Left lung (tissue), 10 donors: ENCODE results near the gene NSA2. TPM values are rescaled to one million over a fixed set of nuclear protein-coding genes. Genes with fewer than 3 reads are reported as not detected.

Experiments
- ATAC-seq: fragments of 200-7000 bp; cut with Tn5 transposase; one replicate; pipeline ENCODE4 v1.9.1; 2020; ENCODE audit warnings: moderate library complexity
- DNase-seq, 4 donors: peaks; one replicate each; pipeline ENCODE4 v3.0.0-alpha.2; 2013 to 2020
- H3K27ac ChIP-seq, 2 donors: fragments of 200-600 bp; sonication (generic) in 1 of 2; one replicate each; pipeline versions ENCODE4 v1.5.0 to v1.8.0; 2020 to 2021
- H3K27me3 ChIP-seq, 2 donors: fragments of 200-600 bp; sonication (generic) in 1 of 2; one replicate each; pipeline versions ENCODE4 v1.5.0 to v1.8.0; 2020 to 2021
- H3K36me3 ChIP-seq, 2 donors: fragments of 200-600 bp; sonication (generic) in 1 of 2; one replicate each; pipeline versions ENCODE4 v1.5.0 to v1.8.0; 2020 to 2021
- H3K4me1 ChIP-seq, 2 donors: fragments of 200-600 bp; one replicate each; pipeline ENCODE4 v1.8.0; 2021
- H3K4me3 ChIP-seq, 2 donors: fragments of 200-600 bp; sonication (generic) in 1 of 2; one replicate each; pipeline versions ENCODE4 v1.5.0 to v1.8.0; 2020 to 2021; ENCODE audit warnings: mild to moderate bottlenecking in 1 of 2
- H3K9me3 ChIP-seq, 2 donors: fragments of 200-600 bp; sonication (generic) in 1 of 2; one replicate each; pipeline versions ENCODE4 v1.5.0 to v1.8.0; 2020 to 2021
- CTCF ChIP-seq, 2 donors: fragments of 200-600 bp; sonication (generic) in 1 of 2; IDR thresholded peaks; one replicate each; pipeline versions ENCODE4 v1.5.0 to v1.8.0; 2021; ENCODE audit warnings: antibody characterized with exemption in 2 of 2
- intact Hi-C, 2 donors: fragments of 100-400 bp; cut with DNase I; formaldehyde crosslinking; loops; one replicate each; pipeline versions ENCODE4 v1.11.2 to v1.14.2; 2022
- polyA plus RNA-seq, 6 donors: library from polyadenylated mRNA; unstranded; fragments of 120-200 nt; gene quantifications; one replicate each; pipeline ENCODE4 v1.2.1, GENCODE V29; 2013; ENCODE audit not compliant: insufficient read length in 6 of 6
- total RNA-seq, 2 donors: library from RNA; stranded (reverse); fragmentation: NEBNext Ultra II Directional; extraction: Animal tissue kit (Norgen Biotek cat#: 25700); gene quantifications; one replicate each; pipeline ENCODE4 v1.2.1, GENCODE V29; 2021
- donor health status: DM: no; HTN: yes; CAD: no.
- donor health status: DM: no; HTN: no; CAD: no.

Gene NSA2
- total and polyA plus RNA-seq, 8 donors, result 43.8 to 270 (median 248) TPM

- H3K27me3 ChIP-seq, result no peaks in the 10 kb centered on the region
- H3K4me3 ChIP-seq, result no peak overlapping the region
- ATAC-seq (no peak), DNase-seq (peak in 1 of 4 donors; percentile 9)
- no peak for TF ChIP-seq CTCF (IDR thresholded peaks at IDR 0.05)
- H3K27ac ChIP-seq, result no peak overlapping the region
- no peaks in the 10 kb centered on the region for H3K9me3 ChIP-seq
- intact Hi-C loops, result no loop called here
- peaks cover 0 to 40% of the 10 kb centered on the region in 2 donors for H3K36me3 ChIP-seq
- H3K4me1 ChIP-seq, result peaks cover 17 to 27% of the 10 kb centered on the region in 2 donors
Observed at GRCh38 chr5:74765201-74765600, 1.8 kb upstream of the NSA2 start.

- Histone ChIP-seq H3K9me3 (no peaks in the 10 kb centered on the region), H3K27ac (peak overlapping the region in 1 of 2 donors; percentile 86), H3K36me3 (peaks cover 0 to 41% of the 10 kb centered on the region in 2 donors), H3K4me1 (peaks cover 17 to 27% of the 10 kb centered on the region in 2 donors), H3K4me3 (peak overlapping the region; percentile 94 to 95), H3K27me3 (no peaks in the 10 kb centered on the region)
- intact Hi-C loops, result no loop called here
- DNase-seq (peak in 1 of 4 donors; percentile 59), ATAC-seq (no peak)
- no peak for TF ChIP-seq CTCF (IDR thresholded peaks at IDR 0.05)
Observed at GRCh38 chr5:74765929-74766328, 1.1 kb upstream of the NSA2 start.

GRCh38 chr5:74766418-74766848 lies 616 bp upstream of the NSA2 start:
- TF ChIP-seq CTCF (IDR thresholded peaks at IDR 0.05), result peak; percentile 34 to 41
- ATAC-seq, result peak; percentile 81
- H3K4me3 ChIP-seq, result peak overlapping the region; percentile 94 to 95
- H3K27ac ChIP-seq, result peak overlapping the region; percentile 75 to 86
- DNase-seq, result peak in 1 of 4 donors; percentile 45
- H3K27me3 ChIP-seq, result no peaks in the 10 kb centered on the region
- intact Hi-C loops, result no loop called here
- peaks cover 0 to 43% of the 10 kb centered on the region in 2 donors for H3K36me3 ChIP-seq
- H3K9me3 ChIP-seq, result no peaks in the 10 kb centered on the region
- peaks cover 17 to 27% of the 10 kb centered on the region in 2 donors for H3K4me1 ChIP-seq

GRCh38 chr5:74767579-74767913 lies 497 bp downstream of the NSA2 start:
- no peak for TF ChIP-seq CTCF (IDR thresholded peaks at IDR 0.05)
- intact Hi-C loops, result no loop called here
- ATAC-seq (peak; percentile 9), DNase-seq (peak in 1 of 4 donors; percentile 21)
- Histone ChIP-seq H3K36me3 (peaks cover 0 to 45% of the 10 kb centered on the region in 2 donors), H3K9me3 (no peaks in the 10 kb centered on the region), H3K27ac (peak overlapping the region; percentile 75 to 86), H3K4me3 (peak overlapping the region; percentile 94 to 95), H3K4me1 (peaks cover 17 to 27% of the 10 kb centered on the region in 2 donors), H3K27me3 (no peaks in the 10 kb centered on the region)

- H3K4me3 ChIP-seq, result no peak overlapping the region
- peaks cover 0 to 84% of the 10 kb centered on the region in 2 donors for H3K36me3 ChIP-seq
- peak in 1 of 4 donors; percentile 7 for DNase-seq
- intact Hi-C loops, result no loop called here
- peaks cover 7 to 13% of the 10 kb centered on the region in 2 donors for H3K4me1 ChIP-seq
- H3K27ac ChIP-seq, result no peak overlapping the region
- no peaks in the 10 kb centered on the region for H3K9me3 ChIP-seq
- no peaks in the 10 kb centered on the region for H3K27me3 ChIP-seq
- ATAC-seq, result peak; percentile 32
- TF ChIP-seq CTCF (IDR thresholded peaks at IDR 0.05), result no peak
Observed at GRCh38 chr5:74772359-74772758, 5.3 kb downstream of the NSA2 start.
